Inflammatory macrophage (primary cell): Measurements from ENCODE around the gene PSTPIP1.
"Not testable (repeated sequence)": the region's sequence is repeated elsewhere in the genome, so short reads cannot be mapped to it uniquely, and the experiment has no call there.

Experiments used
- DNase-seq, 2 donors: peaks; one replicate each; pipeline ENCODE4 v3.0.0-alpha.2; 2020 to 2022
- total RNA-seq, 18 experiments: gene quantifications; one replicate each; lab custom pipeline; 2026; ENCODE audit warnings: mixed read lengths in 6 of 18, inconsistent platforms in 2 of 18; lab: John Stamatoyannopoulos, UW

The PSTPIP1 gene
- 3.2 to 163 (median 53.0) reads per million in 18 experiments for total RNA-seq

- DNase-seq: peak; percentile 51 to 55
Measured at GRCh38 chr15:76994971-76995945, at the start of gene PSTPIP1. PSTPIP1 (plus strand) TSS chr15:76995126; CDS start chr15:76995574, 448 bp downstream.

DNA sequence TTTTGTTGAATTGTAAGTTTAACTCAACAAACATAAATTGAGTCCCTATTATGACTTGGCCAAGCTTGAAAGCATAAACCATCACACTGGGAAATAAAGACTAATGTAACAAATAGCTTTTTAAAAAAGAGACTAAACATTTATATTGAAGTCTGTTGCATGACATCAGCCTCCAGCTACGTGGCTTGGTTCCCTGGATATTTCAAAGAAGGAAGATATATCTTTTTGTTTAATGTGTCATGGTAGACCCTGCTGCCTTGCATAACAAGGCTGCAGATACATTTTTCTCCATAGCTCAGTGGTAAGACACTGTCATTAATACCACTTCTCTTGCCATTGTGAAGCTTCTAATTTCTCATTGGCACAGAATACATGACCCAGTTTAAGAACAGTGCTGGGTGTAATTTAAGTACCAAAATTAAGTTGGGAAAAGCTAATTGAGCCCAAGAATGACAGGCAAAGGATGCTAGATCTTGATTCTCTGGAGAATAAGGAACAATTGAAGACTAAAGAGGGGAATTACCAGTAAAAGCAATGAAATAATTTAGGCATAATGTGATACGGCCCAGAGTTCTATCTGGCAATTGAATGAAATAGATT lies 49.3 kb upstream of the PSTPIP1 start:
- DNase-seq: no peak

DNA sequence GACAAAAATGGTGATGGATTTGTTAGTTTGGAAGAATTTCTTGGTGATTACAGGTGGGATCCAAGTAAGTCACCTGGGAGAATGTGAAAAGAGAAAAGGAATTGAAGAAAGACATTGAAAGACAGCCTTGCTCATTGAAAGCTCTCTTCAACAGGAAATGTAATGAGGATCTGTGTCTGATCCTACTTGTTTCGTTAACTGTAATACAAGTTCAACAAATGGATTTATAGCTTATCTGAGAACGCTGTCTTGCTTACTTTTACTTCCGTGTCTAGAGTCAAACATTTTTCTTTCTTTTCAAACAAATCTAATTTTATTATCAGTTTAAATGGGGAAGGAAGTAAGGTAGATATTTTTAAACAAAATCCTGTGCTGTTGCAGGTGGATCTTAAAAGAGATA lies 47.5 kb upstream of the PSTPIP1 start:
- DNase-seq: no peak

- no peak for DNase-seq
Measured at GRCh38 chr15:76951220-76951619, 43.7 kb upstream of the PSTPIP1 start.

- DNase-seq: no peak
Measured at GRCh38 chr15:76953913-76954312, 41.0 kb upstream of the PSTPIP1 start.

- DNase-seq: no peak
Measured at GRCh38 chr15:76954744-76955143, 40.2 kb upstream of the PSTPIP1 start.

GRCh38 chr15:76961268-76962011 lies 33.5 kb upstream of the PSTPIP1 start:
- DNase-seq: no peak

DNA sequence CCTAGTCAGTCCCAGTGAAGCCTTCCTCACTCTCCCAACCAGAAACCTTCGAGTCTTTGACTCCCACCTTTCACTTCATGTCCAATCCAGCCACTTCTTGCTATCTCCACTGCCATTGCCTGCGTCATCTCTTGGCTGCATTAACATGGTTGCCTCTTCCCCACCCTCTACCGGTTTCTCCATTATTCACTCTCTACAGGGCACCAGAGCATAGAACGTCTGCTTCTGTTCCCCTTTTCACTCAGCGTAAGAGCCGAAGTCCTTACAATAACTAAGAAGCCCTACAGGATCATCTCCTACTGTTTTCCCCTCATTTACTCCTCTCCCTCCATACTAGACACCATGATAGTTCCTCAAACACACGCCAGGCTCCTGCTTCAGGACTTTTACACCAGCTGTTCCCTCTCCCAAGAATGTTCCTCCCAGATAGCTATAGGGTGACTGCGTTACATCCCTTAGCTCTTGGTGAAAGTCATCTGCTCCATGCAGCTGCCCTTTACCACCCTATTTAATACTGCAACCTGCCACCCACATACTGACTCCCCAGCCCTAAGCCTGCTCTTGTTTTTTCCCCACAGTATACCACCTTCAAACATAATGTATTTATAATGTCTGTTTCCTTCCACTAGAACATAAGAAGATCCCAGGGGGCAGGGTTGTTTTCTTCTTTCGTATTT lies 32.5 kb upstream of the PSTPIP1 start:
- DNase-seq: no peak

GRCh38 chr15:76963596-76963995 lies 31.3 kb upstream of the PSTPIP1 start:
- no peak for DNase-seq

DNA sequence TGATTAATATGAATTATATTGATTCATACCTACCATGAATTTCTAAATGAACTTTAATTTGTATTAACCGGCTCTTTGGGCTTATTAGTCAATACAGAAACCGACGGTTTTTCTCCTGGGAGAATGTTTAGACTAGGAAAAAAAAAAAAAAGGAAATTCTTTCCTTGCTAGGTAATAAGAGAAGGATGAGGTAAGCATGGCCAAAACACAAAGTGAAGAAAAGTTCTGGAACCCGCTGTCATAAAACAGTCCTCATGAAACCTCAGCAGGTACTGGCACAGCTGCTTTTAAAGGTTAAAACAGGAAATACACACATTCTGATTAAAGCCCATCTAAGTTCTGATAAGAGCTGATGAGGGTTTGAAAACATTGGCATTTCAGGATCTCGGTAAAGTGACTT lies 30.8 kb upstream of the PSTPIP1 start:
- no peak for DNase-seq

- DNase-seq: not testable (repeated sequence)
Measured at GRCh38 chr15:76966051-76966450, 28.9 kb upstream of the PSTPIP1 start.

GRCh38 chr15:76967067-76967466 lies 27.9 kb upstream of the PSTPIP1 start:
- no peak for DNase-seq

- DNase-seq: no peak
Measured at GRCh38 chr15:76968306-76968705, 26.6 kb upstream of the PSTPIP1 start.

GRCh38 chr15:76972389-76973361 lies 22.3 kb upstream of the PSTPIP1 start:
- DNase-seq: no peak

DNA sequence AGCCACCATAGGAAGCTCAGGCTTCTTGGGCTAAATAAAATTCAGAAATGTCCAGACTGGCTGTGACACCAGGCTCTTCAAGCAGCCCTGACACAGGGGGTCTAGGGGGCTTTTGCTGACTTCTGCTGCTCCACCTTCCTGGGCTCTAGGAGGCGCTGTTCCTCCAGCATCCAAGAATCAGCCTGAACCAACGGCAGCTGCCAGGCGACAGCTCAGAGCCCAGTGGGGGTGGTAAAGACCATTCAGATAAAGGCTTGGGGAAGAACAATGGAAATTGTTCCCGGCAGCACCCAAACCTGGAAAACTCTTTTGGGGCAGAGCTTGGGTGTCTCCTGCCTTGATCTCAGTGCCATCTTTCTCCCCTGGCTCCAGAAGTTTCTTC lies 21.6 kb upstream of the PSTPIP1 start:
- peak; percentile 54 to 67 for DNase-seq

DNA sequence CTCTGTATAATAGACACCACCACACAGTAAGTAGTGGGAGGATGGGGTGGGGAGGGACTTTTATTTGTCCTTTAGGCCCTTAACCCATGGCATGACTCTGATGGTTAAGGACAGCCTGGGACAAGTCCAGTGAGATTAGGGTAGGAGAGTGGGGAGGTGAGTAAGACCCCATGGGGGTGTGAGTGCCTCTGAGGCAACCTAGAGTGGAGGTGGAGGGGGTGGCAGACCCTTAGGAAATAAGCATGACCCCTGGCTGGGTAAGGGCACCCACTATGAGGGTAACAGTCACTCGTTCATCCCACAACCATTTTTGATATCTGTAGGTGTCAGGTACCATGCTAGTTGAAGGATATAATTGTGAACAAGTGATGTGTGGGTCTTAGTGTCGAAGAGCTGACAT lies 21.0 kb upstream of the PSTPIP1 start:
- no peak for DNase-seq

DNA sequence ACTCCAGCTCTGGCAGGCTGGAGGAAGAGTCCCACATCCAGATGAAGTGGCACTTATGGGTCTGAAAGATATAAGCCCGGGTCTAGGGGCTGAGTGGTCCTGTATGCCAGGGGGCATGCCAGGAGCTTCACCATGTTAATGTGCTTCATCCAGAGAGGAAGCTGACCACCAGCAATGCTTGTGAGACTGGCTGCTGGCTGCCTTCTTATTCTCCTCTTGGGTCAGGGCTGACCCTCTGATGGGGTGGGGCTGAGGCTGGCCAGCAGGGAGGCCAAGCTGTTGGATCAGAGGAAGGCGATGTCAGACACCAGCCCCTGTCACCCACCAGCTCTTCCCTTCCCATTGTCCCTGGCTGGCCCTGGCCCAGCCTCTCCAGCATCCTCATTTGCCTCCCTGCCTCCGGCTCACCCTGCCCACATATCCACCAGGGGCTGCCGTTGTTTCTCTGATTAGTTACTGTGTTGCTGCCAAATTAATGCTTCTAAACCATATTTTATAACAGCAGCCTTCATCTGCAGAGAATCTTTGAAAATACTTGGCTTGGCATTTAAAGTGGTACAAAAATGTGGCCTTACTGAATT lies 20.4 kb upstream of the PSTPIP1 start:
- peak in 1 of 2 donors; percentile 49 for DNase-seq

GRCh38 chr15:76976141-76976540 lies 18.8 kb upstream of the PSTPIP1 start:
- no peak for DNase-seq

GRCh38 chr15:76976572-76977270 lies 18.2 kb upstream of the PSTPIP1 start:
- peak; percentile 48 to 56 for DNase-seq
